Measurements from ENCODE around the gene PTGDS.

DNA sequence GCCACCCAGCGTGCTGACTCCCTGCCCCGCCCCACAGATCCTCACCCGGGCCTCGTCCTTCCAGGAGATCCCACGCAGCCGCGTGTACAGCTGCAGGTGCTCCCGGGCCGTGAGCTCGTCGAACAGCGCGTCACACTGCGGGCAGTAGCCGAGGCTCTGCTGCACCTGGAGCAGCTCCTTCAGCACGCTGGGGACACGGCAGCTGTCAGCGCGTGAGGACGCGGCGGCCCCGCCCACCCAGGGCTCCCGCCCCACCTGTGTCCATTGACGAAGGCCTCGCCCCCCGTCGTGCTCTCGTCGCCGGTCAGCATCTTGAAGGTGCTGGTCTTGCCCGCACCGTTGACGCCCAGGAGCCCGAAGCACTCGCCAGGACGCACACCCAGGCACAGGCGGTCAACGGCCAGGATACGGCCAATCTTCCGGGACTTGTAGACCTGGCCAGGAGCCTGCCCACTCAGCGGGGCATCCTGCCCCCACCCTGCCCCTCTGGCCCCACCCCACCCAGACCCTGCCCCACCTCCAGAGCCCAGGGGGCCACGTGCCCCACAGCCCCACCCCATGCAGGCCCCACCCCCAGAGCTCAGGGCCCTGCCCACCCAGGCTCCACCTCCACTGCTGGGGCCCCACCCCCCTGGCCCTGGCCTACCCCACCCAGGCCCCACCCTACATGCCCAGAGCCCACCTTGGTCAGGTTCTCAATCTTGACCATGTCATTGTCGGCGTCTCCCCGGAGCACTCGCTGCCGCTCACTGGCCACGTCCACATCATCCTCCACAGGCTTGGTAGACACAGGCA is 32.8 kb downstream of the PTGDS start:
- TF ChIP-seq PATZ1 (CRISPR knock-in tag; IDR thresholded peaks at IDR 0.05; ENCODE audit: borderline replicate concordance): no peak
- TF ChIP-seq ZNF565 (CRISPR knock-in tag; conservative IDR thresholded peaks at IDR 0.05; ENCODE audit: low read depth): no peak
- TF ChIP-seq ZFP30 (CRISPR knock-in tag; IDR thresholded peaks at IDR 0.05): no peak
- no peak for TF ChIP-seq ARNTL (CRISPR knock-in tag; IDR thresholded peaks at IDR 0.05; ENCODE audit: borderline replicate concordance, low read depth)
- no peak for TF ChIP-seq ZFP3 (CRISPR knock-in tag; IDR thresholded peaks at IDR 0.05)
- no peak for TF ChIP-seq ZNF70 (CRISPR knock-in tag; IDR thresholded peaks at IDR 0.05)
- TF ChIP-seq CSRNP3 (CRISPR knock-in tag; IDR thresholded peaks at IDR 0.05): no peak
- TF ChIP-seq RARB (CRISPR knock-in tag; IDR thresholded peaks at IDR 0.05): no peak
- TF ChIP-seq TCF4 (CRISPR knock-in tag; IDR thresholded peaks at IDR 0.05; ENCODE audit: borderline replicate concordance): no peak
- TF ChIP-seq PPARA (CRISPR knock-in tag; IDR thresholded peaks at IDR 0.05; ENCODE audit: borderline replicate concordance): no peak
- TF ChIP-seq CREB5 (CRISPR knock-in tag; IDR thresholded peaks at IDR 0.05; ENCODE audit: low read depth): no peak
- no peak for TF ChIP-seq TOX (CRISPR knock-in tag; IDR thresholded peaks at IDR 0.05; ENCODE audit: borderline replicate concordance)
- TF ChIP-seq, protein P1, sequence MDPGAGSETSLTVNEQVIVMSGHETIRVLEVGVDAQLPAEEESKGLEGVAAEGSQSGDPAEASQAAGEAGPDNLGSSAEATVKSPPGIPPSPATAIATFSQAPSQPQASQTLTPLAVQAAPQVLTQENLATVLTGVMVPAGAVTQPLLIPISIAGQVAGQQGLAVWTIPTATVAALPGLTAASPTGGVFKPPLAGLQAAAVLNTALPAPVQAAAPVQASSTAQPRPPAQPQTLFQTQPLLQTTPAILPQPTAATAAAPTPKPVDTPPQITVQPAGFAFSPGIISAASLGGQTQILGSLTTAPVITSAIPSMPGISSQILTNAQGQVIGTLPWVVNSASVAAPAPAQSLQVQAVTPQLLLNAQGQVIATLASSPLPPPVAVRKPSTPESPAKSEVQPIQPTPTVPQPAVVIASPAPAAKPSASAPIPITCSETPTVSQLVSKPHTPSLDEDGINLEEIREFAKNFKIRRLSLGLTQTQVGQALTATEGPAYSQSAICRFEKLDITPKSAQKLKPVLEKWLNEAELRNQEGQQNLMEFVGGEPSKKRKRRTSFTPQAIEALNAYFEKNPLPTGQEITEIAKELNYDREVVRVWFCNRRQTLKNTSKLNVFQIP (CRISPR knock-in tag; IDR thresholded peaks at IDR 0.05; ENCODE audit: borderline replicate concordance, low read depth): no peak

All from SK-N-SH treated with all-trans-retinoic acid at 6 μM for 48 hours (cell line).